ENCODE results near the gene CDPF1.

DNA sequence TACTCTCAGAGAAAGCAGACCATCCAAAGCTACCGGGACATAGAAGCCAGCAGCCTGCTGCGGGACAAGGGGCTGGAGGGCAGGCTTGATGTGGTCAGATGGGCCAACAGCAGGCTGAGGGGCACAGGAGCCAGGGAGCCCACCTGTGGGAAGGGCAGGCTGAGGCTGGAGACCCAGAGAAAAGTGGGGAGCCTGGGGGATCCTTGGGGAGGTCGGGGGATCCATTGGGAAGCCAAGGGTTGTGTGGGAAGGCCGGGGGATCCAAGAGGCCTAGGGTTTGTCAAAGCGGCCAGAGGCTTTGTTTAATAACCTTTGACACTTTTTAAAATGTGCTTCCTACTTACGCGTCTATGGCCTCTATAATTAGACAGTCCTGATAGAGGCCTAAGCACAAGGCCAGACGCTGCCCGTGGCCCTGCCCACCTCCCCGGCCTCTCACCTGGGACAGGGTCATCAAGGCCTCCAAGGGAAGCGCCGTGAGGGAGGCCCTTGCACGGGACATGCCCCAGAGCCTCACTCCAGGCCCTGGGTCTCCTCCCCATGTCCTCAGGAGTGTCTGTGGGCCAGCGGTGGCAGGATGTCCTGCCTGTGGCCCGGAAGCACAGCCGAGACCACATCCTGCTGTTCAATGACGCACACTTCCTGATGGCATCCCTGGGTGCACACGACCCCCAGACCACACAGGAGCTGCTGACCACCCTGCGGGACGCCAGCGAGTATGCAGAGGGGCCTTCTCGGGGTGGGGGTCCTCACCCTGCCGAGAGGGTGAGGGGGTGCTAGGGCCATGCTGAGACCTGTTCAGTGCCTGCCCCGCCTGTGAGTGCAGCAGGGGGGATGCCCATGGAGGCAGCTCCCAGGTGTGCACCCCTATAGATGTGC is 38.0 kb upstream of the CDPF1 start:
- TF ChIP-seq, protein P1, sequence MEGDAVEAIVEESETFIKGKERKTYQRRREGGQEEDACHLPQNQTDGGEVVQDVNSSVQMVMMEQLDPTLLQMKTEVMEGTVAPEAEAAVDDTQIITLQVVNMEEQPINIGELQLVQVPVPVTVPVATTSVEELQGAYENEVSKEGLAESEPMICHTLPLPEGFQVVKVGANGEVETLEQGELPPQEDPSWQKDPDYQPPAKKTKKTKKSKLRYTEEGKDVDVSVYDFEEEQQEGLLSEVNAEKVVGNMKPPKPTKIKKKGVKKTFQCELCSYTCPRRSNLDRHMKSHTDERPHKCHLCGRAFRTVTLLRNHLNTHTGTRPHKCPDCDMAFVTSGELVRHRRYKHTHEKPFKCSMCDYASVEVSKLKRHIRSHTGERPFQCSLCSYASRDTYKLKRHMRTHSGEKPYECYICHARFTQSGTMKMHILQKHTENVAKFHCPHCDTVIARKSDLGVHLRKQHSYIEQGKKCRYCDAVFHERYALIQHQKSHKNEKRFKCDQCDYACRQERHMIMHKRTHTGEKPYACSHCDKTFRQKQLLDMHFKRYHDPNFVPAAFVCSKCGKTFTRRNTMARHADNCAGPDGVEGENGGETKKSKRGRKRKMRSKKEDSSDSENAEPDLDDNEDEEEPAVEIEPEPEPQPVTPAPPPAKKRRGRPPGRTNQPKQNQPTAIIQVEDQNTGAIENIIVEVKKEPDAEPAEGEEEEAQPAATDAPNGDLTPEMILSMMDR (conservative IDR thresholded peaks at IDR 0.05): no peak
- TF ChIP-seq ZFX (IDR thresholded peaks at IDR 0.05): no peak
